ENCODE results near the gene PTPN14.
A peak's percentile ranks its signal among the peaks of the same experiment; 100 is the strongest.

PTPN14 gene

GRCh38 chr1:214455971-214456867, 95.2 kb downstream of the PTPN14 start:
- Histone ChIP-seq H3K36me3 (no peaks in the 10 kb centered on the region), H3K4me3 (ENCODE audit: low read depth, low read length) (no peak overlapping the region), H3K4me1 (no peaks in the 10 kb centered on the region), H3K9me3 (no peaks in the 10 kb centered on the region), H3K27me3 (peaks cover 3% of the 10 kb centered on the region)
- DNase-seq: no peak
- no peak for TF ChIP-seq CTCF (IDR thresholded peaks at IDR 0.05; ENCODE audit: low read depth, low read length)

- Histone ChIP-seq H3K27me3 (peaks cover 10% of the 10 kb centered on the region), H3K4me1 (no peaks in the 10 kb centered on the region), H3K4me3 (ENCODE audit: low read depth, low read length) (no peak overlapping the region), H3K36me3 (no peaks in the 10 kb centered on the region), H3K9me3 (no peaks in the 10 kb centered on the region)
- no peak for DNase-seq
- no peak for TF ChIP-seq CTCF (IDR thresholded peaks at IDR 0.05; ENCODE audit: low read depth, low read length)
Measured at GRCh38 chr1:214455479-214455878, 95.9 kb downstream of the PTPN14 start.

- no peak for TF ChIP-seq CTCF (IDR thresholded peaks at IDR 0.05; ENCODE audit: low read depth, low read length)
- no peak for DNase-seq
- Histone ChIP-seq H3K27me3 (peaks cover 11% of the 10 kb centered on the region), H3K4me1 (no peaks in the 10 kb centered on the region), H3K36me3 (no peaks in the 10 kb centered on the region), H3K4me3 (ENCODE audit: low read depth, low read length) (no peak overlapping the region), H3K9me3 (no peaks in the 10 kb centered on the region)
Measured at GRCh38 chr1:214454569-214455396, 96.6 kb downstream of the PTPN14 start.

- H3K4me1 ChIP-seq: no peaks in the 10 kb centered on the region
- H3K27me3 ChIP-seq: peaks cover 11% of the 10 kb centered on the region
- TF ChIP-seq CTCF (IDR thresholded peaks at IDR 0.05; ENCODE audit: low read depth, low read length): no peak
- no peaks in the 10 kb centered on the region for H3K36me3 ChIP-seq
- H3K9me3 ChIP-seq: no peaks in the 10 kb centered on the region
- no peak for DNase-seq
- H3K4me3 ChIP-seq (ENCODE audit: low read depth, low read length): no peak overlapping the region
Measured at GRCh38 chr1:214453109-214453722, 98.2 kb downstream of the PTPN14 start.

GRCh38 chr1:214452152-214452784, 99.1 kb downstream of the PTPN14 start:
- TF ChIP-seq CTCF (IDR thresholded peaks at IDR 0.05; ENCODE audit: low read depth, low read length): peak; percentile 19; the same call in 1 of the 2 replicates
- H3K9me3 ChIP-seq: no peaks in the 10 kb centered on the region
- H3K27me3 ChIP-seq: peaks cover 11% of the 10 kb centered on the region
- H3K36me3 ChIP-seq: no peaks in the 10 kb centered on the region
- no peaks in the 10 kb centered on the region for H3K4me1 ChIP-seq
- no peak overlapping the region for H3K4me3 ChIP-seq (ENCODE audit: low read depth, low read length)
- no peak for DNase-seq

All from BE2C (cell line).